Nephron (organoid): ENCODE results near the gene ZDHHC14.
A peak's percentile ranks its signal among the peaks of the same experiment; 100 is the strongest.
"Not testable (repeated sequence)": the region's sequence is repeated elsewhere in the genome, so short reads cannot be mapped to it uniquely, and the experiment has no call there.

Source experiments
- H3K27ac Mint-ChIP-seq, 3 experiments: 2 replicates each; pipeline ENCODE4 v1.8.0; 2020; ENCODE audit warnings: mixed read lengths in 3 of 3, mild to moderate bottlenecking in 2 of 3, moderate library complexity in 1 of 3
- H3K27me3 Mint-ChIP-seq: 2 replicates; pipeline ENCODE4 v1.8.0; 2021; ENCODE audit warnings: low read depth, mild to moderate bottlenecking, moderate library complexity, mixed read lengths
- H3K36me3 Mint-ChIP-seq: 2 replicates; pipeline ENCODE4 v1.8.0; 2020; ENCODE audit warnings: low read depth, mixed read lengths
- H3K4me1 Mint-ChIP-seq: 2 replicates; pipeline ENCODE4 v1.8.0; 2020; ENCODE audit warnings: mixed read lengths
- H3K4me3 Mint-ChIP-seq, 3 experiments: 2 replicates each; pipeline ENCODE4 v1.8.0; 2020; ENCODE audit warnings: mild to moderate bottlenecking in 3 of 3, mixed read lengths in 3 of 3, moderate library complexity in 2 of 3
- H3K9me3 Mint-ChIP-seq: 2 replicates; pipeline ENCODE4 v1.8.0; 2020; ENCODE audit warnings: mixed read lengths
- CTCF ChIP-seq, 3 experiments: fragments of 200-600 bp; sonication (generic); IDR thresholded peaks; one replicate each; pipeline ENCODE4 v1.5.0; 2021; ENCODE audit warnings: antibody characterized with exemption in 3 of 3; ENCODE audit not compliant: unreplicated experiment in 3 of 3

Gene ZDHHC14

DNA sequence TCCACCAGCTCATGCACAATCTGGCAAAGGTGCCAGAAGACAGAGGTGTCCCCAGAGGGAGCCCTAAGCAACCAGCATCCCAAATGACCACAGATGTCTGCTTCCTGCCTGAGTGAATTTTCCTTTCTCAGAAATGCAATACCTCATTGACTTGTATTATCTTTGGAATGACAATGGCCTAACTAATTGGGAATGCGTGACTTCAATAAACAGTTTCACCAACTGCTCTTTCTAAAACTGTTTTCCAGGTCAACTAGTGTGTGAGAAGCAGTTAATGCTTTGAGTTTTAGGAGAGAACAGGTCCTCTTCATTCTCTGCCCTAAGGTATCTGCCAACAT, 333.1 kb downstream of the ZDHHC14 start:
- Mint-ChIP-seq H3K27ac (peak overlapping the region in 1 of 3 experiments; percentile 60), H3K4me1 (peaks cover 36% of the 10 kb centered on the region), H3K9me3 (no peaks in the 10 kb centered on the region), H3K27me3 (peaks cover 4% of the 10 kb centered on the region), H3K36me3 (no peaks in the 10 kb centered on the region), H3K4me3 (no peak overlapping the region)
- TF ChIP-seq CTCF (IDR thresholded peaks at IDR 0.05; ENCODE audit: unreplicated experiment in 3 of 3), result no peak

DNA sequence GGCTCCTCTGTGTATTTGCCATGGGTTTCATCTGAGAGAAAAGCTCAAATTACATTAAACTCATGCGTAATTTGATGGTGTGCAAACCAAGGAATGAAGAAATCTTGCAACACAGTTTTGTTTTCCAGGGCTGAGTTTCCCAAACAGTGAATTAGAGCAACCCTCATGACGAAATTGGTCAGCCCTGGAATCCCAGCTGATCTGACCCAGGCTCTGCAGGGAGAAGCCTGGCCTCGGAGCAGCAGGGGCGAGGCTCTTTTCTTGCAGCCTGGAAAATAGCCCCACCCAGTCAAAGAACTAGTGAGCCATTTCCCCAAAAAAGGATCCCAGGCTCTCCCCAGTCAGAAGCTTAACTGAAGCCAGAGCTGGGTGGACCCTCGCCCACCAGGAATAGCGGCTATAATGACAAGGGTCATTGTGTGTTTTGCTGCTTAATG, 334.8 kb downstream of the ZDHHC14 start:
- no peaks in the 10 kb centered on the region for H3K9me3 Mint-ChIP-seq
- TF ChIP-seq CTCF (IDR thresholded peaks at IDR 0.05; ENCODE audit: unreplicated experiment in 3 of 3), result no peak
- peaks cover 42% of the 10 kb centered on the region for H3K4me1 Mint-ChIP-seq
- peaks cover 8% of the 10 kb centered on the region for H3K27me3 Mint-ChIP-seq
- H3K27ac Mint-ChIP-seq, result peak overlapping the region; percentile 2 to 55 (median 15)
- H3K4me3 Mint-ChIP-seq, result no peak overlapping the region
- H3K36me3 Mint-ChIP-seq, result no peaks in the 10 kb centered on the region

DNA sequence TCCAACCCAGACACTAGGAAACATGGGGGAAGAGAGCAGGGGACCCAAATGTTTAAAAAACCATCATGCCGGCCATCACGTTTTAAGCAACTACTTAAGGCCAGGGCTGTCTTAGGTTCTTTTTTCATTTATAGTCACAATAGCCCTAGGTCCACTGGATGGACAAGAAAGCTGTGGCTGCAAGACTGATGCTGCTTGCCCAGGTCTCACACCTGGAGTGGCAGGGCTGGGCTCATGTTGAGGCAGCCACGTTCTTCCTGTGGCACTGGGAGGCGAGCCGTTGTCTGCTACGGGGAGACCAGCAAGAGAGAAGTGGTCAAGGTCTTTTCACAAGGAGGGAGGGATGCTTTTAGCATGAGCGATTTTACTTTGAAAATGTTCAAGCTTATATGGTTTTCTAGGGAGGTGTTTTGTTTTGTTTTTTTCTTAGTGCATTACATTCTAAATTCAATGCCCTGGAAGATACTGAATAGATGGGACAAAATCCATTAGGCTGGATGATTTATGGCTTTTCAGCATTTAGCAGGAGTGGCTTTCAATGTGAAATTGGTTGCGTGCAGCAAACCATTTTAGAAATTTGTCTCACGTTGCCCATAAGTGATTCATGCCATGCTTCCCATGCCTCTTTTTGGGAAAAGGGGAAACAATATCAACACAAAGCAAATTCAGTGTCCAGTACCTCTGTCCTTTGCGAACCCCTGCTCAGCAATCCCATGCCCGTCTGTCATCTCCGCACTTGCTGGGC, 335.4 kb downstream of the ZDHHC14 start:
- H3K4me1 Mint-ChIP-seq, result peaks cover 42% of the 10 kb centered on the region
- peaks cover 8% of the 10 kb centered on the region for H3K27me3 Mint-ChIP-seq
- H3K9me3 Mint-ChIP-seq, result no peaks in the 10 kb centered on the region
- peak overlapping the region; percentile 2 to 74 (median 23) for H3K27ac Mint-ChIP-seq
- no peaks in the 10 kb centered on the region for H3K36me3 Mint-ChIP-seq
- peak overlapping the region in 1 of 3 experiments; percentile 40 for H3K4me3 Mint-ChIP-seq
- no peak for TF ChIP-seq CTCF (IDR thresholded peaks at IDR 0.05; ENCODE audit: unreplicated experiment in 3 of 3)

DNA sequence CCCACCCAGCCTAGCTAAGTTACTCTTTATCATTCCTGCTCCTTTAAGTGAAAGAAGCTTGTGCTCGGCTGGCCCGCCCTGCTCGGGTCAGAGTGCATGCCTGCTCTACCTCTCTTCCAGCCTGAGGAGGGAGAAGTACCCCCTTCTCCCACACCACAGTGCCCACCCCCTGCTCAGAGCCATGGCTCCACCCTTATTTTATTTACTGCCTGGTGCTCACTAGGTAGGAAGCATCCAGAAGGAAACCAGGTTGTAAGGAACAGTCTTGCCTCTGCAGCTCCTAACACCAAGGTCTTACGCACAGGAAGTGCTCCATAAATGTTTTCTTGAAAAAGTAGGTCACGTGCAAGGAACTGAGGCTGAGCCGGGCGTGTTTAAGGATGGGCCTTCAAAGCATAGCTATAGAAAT, 336.4 kb downstream of the ZDHHC14 start:
- Mint-ChIP-seq H3K9me3 (no peaks in the 10 kb centered on the region), H3K27ac (peak overlapping the region; percentile 2 to 74 (median 48)), H3K4me1 (peaks cover 42% of the 10 kb centered on the region), H3K36me3 (no peaks in the 10 kb centered on the region), H3K4me3 (peak overlapping the region in 1 of 3 experiments; percentile 40), H3K27me3 (peaks cover 8% of the 10 kb centered on the region)
- TF ChIP-seq CTCF (IDR thresholded peaks at IDR 0.05; ENCODE audit: unreplicated experiment in 3 of 3), result no peak

DNA sequence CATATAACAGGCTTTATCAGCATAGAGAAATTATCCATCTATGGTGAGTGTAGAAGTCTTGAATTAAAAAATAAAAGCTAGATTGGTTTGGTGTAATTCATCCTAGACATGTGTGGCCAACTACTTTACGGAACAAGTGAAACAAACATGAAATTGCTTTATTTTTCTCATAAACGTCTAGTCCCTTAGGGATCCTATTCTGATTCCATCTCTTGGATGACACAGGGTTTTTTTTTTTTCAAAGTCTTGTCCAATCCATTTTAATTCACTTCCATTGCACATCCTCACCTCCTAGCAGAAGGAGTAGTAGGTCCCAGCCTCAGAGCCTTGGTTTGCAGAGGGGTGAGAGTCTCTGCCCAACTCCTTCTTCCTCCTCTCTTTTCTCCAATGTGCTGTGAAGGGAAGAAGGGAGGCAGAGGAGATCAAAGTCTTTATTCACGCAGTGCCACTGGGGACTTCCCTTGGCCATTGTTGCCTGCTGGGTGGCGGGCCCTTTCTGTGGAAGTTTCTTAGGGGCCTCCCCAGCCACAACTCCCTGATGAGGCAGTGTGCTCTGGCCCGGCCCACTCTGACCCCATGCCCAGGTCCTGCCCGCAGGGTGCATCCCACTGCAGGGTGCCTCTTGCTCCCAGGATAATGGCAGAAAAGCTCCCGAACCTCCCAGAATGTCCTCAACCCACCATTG, 337.7 kb downstream of the ZDHHC14 start:
- Mint-ChIP-seq H3K36me3 (no peaks in the 10 kb centered on the region), H3K4me1 (peaks cover 48% of the 10 kb centered on the region), H3K27ac (peak overlapping the region in 2 of 3 experiments; percentile 70 to 79), H3K27me3 (peaks cover 8% of the 10 kb centered on the region), H3K4me3 (no peak overlapping the region), H3K9me3 (no peaks in the 10 kb centered on the region)
- no peak for TF ChIP-seq CTCF (IDR thresholded peaks at IDR 0.05; ENCODE audit: unreplicated experiment in 3 of 3)

- peaks cover 44% of the 10 kb centered on the region for H3K4me1 Mint-ChIP-seq
- H3K4me3 Mint-ChIP-seq, H3K27me3 Mint-ChIP-seq, H3K27ac Mint-ChIP-seq: not testable (repeated sequence)
- H3K36me3 Mint-ChIP-seq, result peaks cover 13% of the 10 kb centered on the region
- H3K9me3 Mint-ChIP-seq, result peaks cover 13% of the 10 kb centered on the region
Measured at GRCh38 chr6:157720964-157721363, 340.0 kb downstream of the ZDHHC14 start.
